ENCODE data around the gene KIF20B.
"Not testable (repeated sequence)": the region's sequence is repeated elsewhere in the genome, so short reads cannot be mapped to it uniquely, and the experiment has no call there.

Gene KIF20B

DNA sequence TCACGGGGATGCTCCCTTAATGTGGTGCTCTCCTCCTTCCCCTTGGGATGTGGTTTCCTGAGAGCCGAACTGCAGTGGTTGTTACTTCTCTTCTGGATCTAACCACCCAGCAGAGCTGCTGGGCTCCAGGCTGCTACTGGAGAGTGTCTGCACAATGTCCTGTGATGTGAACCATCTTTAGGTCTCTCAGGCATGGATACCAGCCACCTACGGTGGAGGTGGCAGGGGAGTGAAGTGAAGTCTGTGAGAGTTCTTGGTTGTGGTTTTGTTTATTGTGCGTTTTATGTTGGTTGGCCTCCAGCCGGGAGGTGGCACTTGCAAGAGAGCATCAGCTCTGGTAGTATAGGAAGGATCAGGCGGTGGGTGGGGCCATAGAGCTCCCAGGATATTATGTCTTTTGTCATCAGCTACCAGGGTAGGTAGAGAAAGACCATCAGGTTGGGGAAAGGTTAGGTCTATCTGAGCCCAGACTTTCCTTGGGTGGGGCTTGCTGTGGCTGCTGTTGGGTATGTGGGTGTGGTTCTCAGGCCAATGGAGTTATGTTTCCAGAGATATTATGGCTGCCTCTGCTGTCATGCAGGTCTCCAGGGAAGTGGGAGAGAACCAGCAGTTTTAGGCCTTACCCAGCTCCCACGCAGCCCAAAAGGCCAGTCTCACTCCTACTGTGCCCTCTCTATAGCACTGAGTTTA is 87.9 kb downstream of the KIF20B start:
- no peak for DNase-seq

DNA sequence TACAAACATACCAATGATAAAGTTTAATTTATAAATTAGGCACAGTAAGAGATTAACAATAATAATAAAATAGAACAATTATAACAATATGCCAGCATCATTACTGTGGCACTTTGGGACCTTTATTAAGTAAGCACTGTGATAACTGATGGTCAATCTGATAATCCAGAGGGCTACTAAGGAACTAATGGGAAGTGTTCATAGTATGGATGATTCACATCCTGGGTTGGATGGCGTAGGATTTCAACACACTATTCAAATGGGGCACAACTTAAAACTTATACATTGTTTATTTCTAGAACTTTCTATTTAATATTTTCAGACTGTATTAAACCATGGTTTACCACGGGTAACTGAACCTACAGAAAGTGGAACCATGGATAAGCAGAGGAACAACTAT is 90.8 kb downstream of the KIF20B start:
- DNase-seq = no peak

DNA sequence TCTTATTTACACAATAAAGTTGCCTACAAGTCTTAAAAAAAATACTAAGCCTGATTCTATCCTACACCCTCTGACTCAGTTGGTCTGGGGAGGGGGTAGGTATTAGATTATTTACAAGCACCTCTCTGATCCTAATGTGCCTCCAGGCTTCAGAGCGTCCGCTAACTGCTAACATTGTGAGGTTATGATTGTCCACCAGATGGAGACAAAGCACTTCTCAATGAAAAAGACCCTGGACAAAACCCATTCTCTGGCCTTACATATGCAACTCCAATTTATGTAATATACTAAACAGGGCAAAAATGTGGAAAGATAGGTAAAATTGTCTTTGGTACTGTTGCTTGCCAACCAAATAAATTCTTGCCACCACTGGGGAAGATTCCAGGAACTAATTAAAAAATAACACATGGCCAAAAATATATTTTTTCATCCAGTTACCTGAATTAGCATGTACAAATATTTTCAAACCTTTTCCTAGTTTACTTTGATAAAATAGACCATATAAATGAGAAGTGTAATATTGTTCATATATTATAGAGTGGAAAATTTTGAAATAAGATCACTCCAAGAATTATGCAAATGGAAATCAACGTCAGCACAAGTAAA is 92.4 kb downstream of the KIF20B start:
- peak; percentile 16 for DNase-seq

DNA sequence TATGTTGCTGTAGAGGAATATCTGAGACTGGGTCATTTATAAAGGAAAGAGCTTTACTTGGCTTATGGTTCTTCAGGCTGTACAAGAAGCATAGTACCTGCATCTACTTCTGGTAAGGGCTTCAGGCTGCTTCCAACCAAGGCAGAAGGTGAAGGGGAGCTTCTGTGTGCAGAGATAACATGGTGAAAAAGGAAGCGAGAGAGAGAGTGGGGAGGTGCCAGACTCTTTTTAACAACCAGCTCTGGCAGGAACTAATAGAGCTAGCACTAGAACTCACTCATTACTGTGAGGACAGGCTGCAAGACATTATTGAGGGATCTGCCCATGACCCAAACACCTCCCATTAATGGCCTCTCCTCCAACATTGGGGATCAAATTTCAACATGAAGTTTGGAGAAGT is 94.5 kb downstream of the KIF20B start:
- no peak for DNase-seq

DNA sequence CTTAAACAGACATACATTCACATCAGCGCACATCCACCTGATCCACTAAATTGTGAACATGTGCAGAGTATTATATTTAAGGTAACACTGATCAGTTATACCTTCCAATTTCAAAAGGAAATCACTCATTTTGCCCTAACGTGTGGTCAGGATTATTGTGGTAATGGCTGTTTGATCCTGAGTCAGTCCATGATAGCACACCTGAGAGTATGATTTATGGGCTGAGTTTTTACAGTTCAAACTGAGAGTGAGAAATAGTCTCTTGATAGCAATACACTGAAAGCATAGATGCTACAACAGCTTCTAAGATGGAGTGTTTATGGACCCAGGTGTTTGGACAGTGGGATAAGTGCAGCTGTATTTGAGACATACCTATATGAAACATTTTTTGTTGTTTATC is 96.7 kb downstream of the KIF20B start:
- no peak for DNase-seq

DNA sequence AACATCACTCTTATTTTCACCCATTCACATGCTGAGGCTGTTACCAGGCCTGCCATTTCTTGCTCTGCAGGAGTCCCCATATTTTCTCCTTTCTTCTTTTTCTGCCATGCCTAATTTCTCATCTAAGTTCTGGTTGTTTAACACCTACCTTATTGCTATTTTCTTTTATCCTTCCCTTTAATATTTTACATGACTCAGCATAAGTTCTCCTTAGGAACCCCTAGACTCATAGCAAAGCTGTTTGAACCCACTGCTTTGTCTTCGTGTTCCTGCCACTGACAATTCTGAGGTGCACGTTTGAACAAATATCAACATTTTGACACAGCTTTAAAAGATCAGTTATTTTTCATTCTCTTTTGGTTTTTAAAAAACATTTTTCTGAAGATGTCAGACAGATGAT is 98.2 kb downstream of the KIF20B start:
- DNase-seq = no peak

DNA sequence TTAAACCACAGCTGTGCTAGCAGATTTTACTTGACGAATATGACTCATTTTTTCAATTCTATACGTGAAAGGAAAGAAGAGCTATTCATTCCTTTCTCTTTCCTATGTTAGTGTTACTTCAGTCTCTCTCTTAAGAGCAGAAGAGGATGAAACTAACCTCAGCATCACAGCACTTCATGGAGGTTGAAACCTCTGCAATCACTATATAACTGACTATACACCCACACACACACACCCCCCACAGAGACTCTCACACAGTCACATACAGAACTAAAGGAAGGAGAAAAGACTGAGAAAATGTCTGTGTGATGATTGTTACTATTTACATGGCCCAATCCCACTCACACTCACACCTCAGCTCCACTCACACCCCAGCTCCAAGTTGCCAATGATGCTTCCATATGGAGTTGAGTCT is 104.2 kb downstream of the KIF20B start:
- DNase-seq = no peak

DNA sequence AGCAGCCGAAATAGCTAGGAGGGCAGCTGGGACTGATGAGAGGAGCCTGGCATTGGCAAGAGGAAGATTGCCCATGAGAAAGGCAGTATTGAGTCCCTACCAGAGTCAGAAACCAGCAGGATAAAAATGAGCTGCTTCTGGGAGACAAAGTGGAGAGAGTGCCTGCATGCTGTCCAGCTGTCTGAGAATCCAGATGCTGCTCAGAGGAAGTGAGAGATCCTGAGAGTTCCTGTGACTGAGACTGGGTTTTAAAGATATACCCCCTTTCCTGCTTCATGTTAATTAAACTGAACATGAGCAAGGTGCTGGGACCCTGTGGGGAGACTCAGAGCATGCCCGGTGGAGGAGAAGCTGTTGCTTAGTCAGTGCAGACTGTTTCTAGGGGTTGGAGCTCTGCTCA is 107.5 kb downstream of the KIF20B start:
- no peak for DNase-seq

DNA sequence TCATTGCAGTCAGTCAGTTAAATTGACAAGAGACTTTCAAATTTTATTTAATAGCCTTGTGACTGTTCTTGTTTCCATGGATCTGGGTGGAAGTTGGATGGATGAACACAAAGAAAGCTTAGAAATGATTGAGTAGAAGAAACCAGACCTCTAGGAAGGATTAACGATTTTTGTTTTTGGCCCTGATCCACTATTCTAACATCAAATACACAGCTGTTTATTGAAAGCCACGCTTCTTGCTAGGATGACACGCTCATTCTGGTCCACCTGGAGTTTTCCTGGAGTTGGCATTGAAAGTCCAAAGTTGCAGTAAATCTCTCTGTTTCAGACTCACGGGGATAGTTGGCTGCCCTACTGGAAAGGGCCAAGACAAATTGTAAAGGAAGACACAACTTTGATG is 108.4 kb downstream of the KIF20B start:
- no peak for DNase-seq

DNA sequence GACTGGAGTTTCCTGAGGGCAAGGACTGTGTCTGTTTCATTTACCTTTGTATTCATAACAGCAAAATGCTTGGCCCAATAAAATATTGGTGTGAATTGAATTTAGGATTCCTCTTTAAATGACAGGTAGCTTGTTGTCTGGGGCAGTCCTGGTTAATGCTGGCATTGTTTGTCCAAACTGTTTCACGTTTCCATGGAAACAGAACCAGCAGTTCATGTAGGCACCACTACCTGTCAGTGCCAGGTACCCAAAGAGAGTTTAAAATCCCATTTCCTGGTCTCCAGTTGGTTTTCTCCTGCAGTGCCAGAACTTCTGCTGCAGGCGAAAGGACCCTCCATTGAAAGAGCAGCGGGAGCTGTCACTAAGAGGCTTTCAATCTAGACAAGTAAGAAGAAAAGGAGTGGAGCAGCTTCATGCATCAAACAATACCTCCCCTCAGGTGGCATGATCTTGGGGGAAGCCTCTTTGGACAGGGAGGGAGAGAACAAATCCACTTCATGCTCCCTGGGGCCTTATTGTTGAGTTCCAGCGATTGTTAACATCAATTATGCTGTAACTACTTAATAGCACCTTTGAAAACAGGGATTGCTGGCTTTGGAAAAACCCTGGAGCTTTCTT is 109.6 kb downstream of the KIF20B start:
- DNase-seq = no peak

DNA sequence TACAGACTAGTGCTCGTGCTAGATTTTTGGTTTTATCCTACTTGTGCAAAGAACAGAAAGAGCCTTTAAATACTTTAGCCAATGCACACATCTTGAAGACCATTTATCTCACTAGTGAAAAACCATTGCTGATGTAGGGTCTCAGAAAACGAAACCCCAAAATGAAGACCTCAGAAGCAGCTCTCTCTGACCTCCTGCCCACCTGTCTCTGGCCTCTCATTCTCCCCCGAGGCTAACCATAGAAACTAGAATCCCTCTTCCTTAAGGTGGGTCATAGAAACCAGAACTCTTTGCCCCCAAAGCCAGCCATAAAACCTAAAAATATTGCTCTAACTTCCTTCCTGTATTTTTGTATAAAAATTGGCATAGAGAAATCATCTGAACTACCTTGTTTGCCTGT is 112.2 kb downstream of the KIF20B start:
- no peak for DNase-seq

DNA sequence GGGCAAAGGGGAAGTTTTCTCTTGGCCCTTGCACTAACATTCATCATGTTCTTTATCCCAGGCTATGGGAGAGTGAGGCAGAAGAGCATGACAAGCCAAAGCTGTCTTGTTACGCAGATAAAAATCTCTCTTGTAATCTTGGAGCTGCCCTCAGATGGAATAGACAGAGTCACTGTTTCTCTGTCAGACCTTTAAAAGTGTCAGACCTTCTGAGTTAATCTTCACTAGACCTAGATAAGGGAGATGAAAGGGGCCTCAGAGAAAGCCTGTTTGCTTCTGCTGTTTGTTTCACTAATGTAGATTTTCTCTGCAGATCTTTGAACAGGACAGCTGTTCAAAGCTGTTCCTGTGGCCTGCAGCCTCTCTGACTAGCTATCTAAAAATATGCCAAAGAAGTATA is 112.9 kb downstream of the KIF20B start:
- no peak for DNase-seq

DNA sequence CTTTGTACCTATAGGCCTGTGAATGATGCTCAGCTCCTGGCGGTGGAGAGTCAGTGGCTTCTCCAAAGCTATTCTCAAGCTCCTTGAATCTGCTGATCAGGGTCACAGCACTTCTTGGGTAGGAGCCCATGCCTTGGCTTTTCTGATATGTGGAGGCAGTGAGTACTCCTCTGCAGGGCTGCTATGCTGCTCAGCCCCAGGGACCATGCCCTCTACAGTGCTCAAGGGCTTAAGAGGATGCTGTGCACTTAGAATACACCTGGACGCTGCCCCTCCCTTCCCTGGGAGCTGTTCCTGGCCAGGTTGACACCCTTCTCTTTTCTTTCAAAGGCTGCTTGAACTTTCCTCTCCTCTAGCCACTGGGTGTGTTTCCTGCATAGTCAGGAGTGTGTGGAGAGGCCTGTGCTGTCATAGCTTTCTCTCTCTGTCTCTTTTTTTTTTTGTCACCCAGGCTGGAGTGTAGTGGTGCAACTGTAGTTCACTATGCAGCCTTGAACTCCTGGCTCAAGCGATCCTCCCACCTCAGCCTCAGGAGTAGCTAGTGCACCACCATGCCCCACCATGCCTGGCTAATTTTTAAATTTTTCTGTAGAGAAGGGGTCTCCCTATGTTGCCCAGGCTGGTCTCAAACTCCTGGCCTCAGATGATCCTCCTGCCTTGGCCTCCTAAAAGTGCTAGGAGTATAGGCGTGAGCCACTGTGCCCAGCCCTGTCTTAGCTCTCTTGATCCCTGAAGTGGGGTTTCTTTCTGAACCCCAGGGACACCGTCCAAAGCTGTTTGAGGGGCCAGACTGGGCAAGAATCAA is 113.9 kb downstream of the KIF20B start:
- no peak for DNase-seq

DNA sequence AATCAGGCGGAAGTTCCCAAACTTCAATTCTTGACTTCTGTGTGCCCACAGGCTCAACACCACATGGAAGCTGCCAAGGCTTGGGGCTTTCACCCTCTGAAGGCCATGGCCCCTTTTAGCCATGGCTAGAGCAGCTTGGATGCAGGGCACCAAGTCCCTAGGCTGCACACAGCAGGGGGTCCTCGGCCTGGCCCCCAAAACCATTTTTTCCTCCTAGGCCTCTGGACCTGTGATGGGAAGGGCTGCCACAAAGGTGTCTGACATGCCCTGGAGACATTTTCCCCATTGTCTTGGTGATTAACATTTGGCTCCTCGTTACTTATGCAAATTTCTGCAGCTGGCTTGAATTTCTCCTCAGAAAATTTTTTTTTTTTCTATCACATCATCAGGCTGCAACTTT is 117.6 kb downstream of the KIF20B start:
- not testable (repeated sequence) for DNase-seq
